ENCODE measurements around the gene PTRHD1.
"Not testable (repeated sequence)": the region's sequence is repeated elsewhere in the genome, so short reads cannot be mapped to it uniquely, and the experiment has no call there.

The PTRHD1 gene

DNA sequence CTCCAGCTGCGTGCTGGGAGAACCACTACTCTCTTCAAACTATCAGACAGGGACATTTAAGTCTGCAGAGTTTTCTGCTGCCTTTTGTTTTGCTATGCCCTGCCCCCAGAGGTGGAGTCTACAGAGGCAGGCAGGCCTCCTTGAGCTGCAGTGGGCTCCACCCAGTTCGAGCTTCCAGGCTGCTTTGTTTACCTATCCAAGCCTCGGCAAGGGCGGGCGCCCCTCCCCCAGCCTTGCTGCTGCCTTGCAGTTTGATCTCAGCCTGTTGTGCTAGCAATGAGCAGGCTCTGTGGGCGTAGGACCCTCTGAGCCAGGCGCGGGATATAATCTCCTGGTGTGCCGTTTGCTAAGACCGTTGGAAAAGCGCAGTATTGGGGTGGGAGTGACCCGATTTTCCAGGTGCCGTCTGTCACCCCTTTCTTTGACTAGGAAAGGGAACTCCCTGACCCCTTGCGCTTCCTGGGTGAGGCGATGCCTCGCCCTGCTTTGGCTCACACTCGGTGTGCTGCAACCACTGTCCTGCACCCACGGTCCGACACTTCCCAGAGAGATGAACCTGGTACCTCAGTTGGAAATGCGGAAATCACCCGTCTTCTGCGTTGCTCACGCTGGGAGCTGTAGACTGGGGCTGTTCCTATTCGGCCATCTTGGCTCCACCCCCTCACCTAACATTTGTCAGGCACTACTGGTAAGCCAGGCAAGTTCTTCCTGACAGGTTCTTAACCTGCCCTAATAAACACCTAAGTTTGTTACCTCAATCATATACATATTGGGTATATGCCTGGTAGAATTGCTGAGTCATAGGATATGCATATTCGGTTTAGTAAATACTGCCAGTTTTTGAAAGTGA, 12.8 kb upstream of the PTRHD1 start:
- not testable (repeated sequence) for DNase-seq

- DNase-seq: not testable (repeated sequence)
Measured at GRCh38 chr2:24800487-24800886, 7.3 kb upstream of the PTRHD1 start.

GRCh38 chr2:24797644-24798043, 4.5 kb upstream of the PTRHD1 start:
- no peak for DNase-seq

DNA sequence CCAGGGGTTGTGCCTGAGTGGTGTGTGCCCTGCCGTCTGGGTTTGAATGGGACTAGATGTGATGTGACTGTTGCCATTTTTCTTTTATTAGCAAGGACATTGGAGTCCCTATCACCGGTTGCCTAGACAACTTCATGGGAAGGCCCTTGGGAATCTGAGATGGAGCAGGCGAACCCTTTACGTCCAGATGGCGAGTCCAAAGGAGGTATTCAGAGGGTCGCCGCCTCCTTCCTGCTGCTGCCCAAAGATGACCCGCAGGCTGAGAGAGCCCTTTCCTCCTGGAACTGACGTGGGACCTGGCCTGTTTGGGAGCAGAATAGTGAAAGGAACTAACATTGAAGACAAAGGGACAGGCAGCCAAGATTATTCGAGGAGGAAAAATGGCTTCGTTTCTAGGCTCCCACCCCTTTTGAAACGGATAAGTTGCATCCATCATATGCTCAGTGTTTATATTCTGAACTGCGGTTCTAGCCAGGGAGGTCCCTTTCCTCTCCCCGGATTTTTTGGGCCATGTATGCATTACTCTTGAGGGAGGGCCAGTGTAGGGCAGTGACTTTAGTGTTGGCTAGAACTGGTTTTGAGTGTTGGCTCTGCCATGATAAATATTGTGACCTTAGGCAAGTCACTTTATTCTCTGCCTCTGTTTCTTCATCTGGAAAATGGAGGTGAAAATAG, 707 bp upstream of the PTRHD1 start:
- DNase-seq: peak; percentile 39

- no peak for DNase-seq
Measured at GRCh38 chr2:24792542-24792873, 683 bp downstream of the PTRHD1 start.

- DNase-seq: no peak
Measured at GRCh38 chr2:24791452-24791851, 1.7 kb downstream of the PTRHD1 start.

DNA sequence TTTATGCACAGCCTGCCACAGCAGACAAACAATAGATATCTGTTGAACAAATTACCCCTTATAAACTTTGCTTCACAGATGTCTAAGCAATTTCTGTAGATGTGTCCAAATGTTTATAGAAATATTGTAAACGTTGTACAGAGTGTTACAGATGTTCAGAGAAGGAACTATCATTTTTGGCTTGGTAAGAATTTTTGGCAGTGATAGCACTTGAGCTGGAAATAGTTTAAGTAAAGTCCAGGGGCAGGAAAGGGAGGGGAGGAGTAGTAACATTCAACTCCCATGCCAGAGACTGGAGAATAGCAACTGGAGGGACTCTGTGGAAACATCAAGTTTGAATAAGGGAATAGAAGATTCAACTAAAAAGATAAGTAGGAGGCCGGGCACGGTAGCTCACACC, 4.4 kb downstream of the PTRHD1 start:
- DNase-seq: no peak

DNA sequence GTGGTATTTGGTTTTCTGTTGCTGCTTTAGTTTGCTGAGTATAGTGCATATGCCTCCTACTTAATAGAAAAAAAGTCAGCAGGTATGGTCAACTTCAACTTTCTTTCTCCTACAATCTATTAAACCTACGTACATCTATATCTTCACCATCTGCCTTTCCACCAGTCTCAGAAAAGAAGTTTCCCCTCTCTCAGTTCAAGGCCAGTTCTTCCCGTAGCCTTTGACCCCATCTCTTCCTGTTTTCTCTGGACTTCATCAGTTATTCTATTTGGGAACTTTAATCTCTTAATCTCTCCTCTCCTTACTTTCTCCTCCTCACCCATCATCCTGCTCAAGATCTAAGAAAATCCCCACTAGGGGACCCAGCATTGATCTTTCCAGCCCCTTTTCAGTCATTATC, 5.7 kb downstream of the PTRHD1 start:
- DNase-seq: no peak

GRCh38 chr2:24785671-24786321, 7.4 kb downstream of the PTRHD1 start:
- no peak for DNase-seq

- DNase-seq: no peak
Measured at GRCh38 chr2:24783641-24784040, 9.6 kb downstream of the PTRHD1 start.

DNA sequence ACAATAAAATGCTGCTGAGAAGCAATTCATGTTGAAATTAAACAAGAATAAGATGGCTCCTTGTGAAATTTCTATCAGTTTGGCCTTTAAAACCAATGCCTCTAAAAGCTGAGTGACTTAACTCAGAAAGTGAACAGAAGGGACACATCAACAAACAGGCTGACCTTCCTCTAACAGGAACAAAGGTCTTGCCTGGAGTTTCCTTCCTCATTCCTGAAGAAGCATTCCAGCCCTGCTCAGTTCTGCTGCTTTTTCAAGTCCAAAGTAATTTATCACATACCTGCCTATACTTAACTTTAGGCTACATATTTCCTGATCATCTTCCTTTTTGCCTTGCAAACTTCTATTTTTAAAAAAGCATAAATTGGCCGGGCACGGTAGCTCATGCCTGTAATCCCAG, 14.1 kb downstream of the PTRHD1 start:
- DNase-seq: no peak

- DNase-seq: no peak
Measured at GRCh38 chr2:24774373-24774772, 18.8 kb downstream of the PTRHD1 start.

DNA sequence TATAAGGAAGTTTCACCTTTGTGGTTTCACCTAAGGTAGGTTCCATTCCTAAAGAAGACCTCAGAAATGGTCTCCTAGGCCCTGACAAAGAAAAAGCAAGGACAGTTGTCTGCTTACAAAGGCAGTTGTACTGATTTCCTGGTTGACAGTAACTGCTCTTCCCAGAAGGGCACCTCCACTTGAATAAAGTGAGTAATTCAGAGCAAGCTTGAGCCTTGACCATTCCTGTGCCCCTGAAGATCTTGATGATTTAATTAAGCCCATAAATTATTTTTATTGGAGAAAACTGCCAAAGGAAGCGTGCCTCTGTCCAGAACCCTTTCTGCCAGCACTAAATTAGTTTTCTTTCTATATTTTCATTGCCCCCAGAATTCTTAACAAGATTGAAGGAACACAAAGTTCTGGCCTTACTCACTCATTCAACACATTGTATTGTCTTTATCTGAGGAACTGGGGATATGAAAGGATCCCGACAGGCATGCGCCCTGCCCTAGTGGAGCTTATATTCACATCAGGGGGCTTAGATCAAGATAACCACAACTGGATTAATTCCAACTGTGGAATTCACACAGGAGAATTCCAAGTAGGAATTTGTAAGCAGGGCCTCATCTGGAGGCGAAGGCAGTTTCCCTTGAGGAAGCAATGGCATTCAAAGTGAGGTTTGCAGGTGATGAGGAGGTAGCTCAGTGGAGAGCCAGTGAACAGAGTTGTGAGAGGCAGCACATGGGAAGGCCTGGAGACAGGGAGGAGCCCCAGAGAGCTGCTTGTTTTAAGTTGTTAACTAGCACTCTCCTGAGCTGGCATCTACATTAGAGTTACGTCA, 21.2 kb downstream of the PTRHD1 start:
- peak; percentile 63 for DNase-seq

DNA sequence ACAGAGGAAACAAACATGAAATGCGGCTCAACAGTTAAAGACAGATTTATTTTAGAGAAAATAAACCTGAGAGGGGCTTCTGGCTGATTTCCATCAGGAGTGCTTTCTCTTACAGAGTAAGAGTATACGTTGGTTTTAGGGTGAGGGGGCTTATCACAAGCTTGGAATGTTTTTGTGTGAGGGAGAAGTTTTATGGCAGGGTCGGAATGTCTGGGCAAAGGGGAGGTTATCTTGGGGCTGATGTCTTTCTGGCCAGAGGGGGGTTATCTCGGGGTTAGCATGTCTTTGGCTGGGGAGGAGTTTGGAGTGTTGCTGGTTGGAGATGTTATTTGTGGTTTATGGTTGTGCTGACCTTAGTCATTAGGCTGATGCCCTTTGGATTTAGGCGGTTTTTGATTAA, 22.1 kb downstream of the PTRHD1 start:
- DNase-seq: no peak

GRCh38 chr2:24768601-24769000, 24.6 kb downstream of the PTRHD1 start:
- DNase-seq: no peak

- no peak for DNase-seq
Measured at GRCh38 chr2:24768013-24768412, 25.2 kb downstream of the PTRHD1 start.

- DNase-seq: no peak
Measured at GRCh38 chr2:24766609-24767008, 26.6 kb downstream of the PTRHD1 start.

- DNase-seq: no peak
Measured at GRCh38 chr2:24763843-24764242, 29.3 kb downstream of the PTRHD1 start.

DNA sequence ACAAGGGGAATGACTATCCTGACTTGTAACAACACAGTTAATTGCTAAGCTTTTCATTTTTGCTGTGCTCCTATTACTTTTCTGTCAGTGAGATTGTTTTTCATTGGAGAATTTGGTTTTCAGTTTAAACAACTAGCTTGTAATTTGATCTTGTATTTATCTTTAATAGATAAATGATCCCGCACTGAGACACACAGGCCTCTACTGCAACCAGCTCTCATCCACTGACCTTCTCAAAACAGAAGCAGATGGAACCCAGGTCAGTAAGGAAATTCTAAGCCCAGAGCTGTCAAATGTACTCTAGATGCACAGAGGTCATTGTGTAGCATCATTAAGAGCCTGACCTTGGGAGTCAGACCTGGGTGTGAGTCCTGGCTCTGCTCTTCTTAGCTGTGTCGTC, 30.7 kb downstream of the PTRHD1 start:
- no peak for DNase-seq

DNA sequence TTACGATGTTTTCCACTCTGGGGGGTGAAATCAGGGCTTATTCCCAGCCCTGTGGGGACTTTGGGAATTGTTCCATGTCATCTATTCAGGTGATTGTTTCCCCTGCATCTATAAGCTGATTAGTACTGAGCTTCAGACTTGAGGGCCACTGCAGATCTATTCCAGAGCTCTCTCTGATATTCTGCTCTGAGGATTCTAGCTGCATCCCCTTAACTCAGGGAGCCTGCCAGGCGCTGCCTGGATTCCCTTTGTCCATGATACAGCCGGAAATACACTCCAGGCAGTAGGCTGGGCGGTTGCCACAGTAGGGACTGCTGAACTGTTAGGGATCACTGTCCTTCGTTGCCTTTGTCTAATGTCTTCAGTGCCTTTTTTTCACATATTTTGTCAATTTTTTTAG, 31.3 kb downstream of the PTRHD1 start:
- no peak for DNase-seq

- DNase-seq: no peak
Measured at GRCh38 chr2:24756789-24757188, 36.4 kb downstream of the PTRHD1 start.

DNA sequence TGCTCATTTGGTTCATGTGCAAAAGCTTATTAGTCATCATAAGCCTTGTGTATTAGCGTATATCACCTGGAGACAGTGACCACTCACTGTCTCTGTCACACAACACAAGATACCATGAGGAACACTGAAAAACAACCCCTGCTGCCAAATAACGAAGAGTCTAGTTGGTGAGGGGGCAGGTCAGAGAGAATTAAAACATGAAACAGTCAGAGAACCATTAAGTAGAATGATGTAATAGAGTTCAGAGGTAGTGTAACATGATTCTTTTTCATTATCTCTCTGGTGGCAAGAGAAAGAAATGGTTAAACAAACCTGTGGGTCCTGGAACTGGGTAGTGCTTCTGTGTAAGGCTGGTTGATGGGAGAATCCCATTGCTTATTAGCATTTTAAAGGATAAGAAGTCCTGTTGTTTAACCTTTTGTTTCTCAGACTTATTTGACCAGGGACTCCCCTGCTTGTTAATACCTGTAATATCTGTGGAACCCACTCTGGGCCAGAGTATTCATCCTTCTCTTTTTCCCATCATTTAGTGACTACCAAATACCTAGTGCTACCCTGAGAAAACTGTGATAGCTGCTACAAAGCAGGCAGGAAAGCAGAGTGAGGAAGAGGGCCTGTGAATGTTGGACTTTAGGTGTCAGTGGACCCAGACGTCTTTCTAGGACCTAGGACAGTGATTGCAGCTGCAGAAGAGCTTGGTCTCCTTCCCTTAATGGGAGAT, 38.0 kb downstream of the PTRHD1 start:
- DNase-seq: no peak

Data from fibroblast of skin of right quadriceps (primary cell).